ENCODE data around the gene ZNF862. TPM values are rescaled to one million over a fixed set of nuclear protein-coding genes. Genes with fewer than 3 reads are reported as not detected.

ZNF862 gene
- total RNA-seq, 1 experiment from 2014 or later = 17.7 TPM

DNA sequence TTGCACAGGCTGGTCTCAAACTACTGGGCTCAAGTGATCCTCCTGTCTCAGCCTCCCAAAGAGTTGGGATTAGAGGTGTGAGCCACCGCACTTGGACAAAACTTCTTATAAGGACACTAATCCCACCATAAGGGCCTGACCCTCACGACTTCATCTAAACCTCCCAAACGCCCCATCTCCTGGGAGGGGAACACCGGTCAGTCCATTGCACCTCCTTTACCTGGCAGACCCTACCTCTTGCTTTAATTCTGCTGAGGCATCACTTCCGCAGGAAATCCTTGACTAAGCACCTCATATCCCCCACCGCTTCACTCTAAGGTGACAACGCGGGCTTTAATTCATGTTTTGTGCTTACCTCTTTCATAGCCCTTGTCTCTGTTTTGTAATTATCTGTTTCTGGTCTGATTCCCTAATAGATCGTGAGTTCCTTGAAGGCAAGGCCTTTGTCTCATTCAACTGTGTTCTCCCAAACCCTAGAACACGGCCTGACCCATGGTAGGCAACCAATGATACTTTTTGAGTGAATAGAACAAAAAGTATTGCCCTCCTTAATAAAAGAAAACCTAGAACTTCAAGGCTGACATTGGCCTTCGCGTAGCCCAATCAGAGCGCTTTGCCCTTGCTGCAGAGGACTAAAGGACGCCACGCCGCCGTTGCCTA, 481 bp upstream of the ZNF862 start:
- no TSS peak for BruUV-seq (replicated peaks)

DNA sequence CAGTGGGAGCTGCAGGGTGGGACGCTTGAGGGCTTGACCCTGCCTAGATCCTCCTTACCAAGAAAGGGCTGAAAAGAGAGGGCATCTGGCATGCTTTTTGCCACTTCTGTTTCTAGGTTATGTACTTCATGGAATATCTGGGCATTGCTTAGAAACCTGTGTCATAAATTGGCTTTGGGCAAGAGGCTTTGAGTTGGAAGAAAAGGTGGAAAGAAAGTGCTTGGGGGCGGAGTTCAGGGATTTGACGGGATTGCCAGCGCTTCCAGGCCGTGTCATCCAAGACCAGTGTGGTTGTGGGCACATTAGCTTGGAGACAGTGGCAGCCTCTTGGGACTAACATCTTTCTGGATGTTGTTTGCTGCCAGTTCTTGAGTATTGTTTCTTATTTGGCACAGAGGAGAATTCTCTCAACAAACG, 825 bp downstream of the ZNF862 start:
- CTCF ChIA-PET = interaction anchor here (1.3 kb wide), 1 partner anchor 44 kb away, joined by 5 read pairs; no protein-coding TSS in a partner anchor
- Mint-ChIP-seq H3K27me3 (ENCODE audit: unreplicated experiment) (peaks cover 31% of the 10 kb centered on the region), H3K9me3 (ENCODE audit: low read depth, unreplicated experiment) (no peaks in the 10 kb centered on the region), H3K27ac (ENCODE audit: unreplicated experiment) (no peak overlapping the region), H3K4me1 (ENCODE audit: low read depth, unreplicated experiment) (peaks cover 6% of the 10 kb centered on the region), H3K36me3 (ENCODE audit: insufficient read depth, unreplicated experiment) (peaks cover 20% of the 10 kb centered on the region), H3K4me3 (ENCODE audit: low read depth, unreplicated experiment) (peak overlapping the region; percentile 80)
- DNase-seq = no peak
- BruUV-seq (replicated peaks) = no TSS peak
- TF ChIP-seq CTCF (IDR thresholded peaks at IDR 0.05; ENCODE audit: unreplicated experiment) = no peak
- intact Hi-C loops (cut with micrococcal nuclease; ENCODE audit: unreplicated experiment) = no loop called here

More for the DNA sequence above, 481 bp upstream of the ZNF862 start:
- Mint-ChIP-seq H3K4me3 (ENCODE audit: low read depth, unreplicated experiment) (peak overlapping the region; percentile 80), H3K27me3 (ENCODE audit: unreplicated experiment) (peaks cover 44% of the 10 kb centered on the region), H3K36me3 (ENCODE audit: insufficient read depth, unreplicated experiment) (peaks cover 20% of the 10 kb centered on the region), H3K9me3 (ENCODE audit: low read depth, unreplicated experiment) (no peaks in the 10 kb centered on the region), H3K4me1 (ENCODE audit: low read depth, unreplicated experiment) (peaks cover 6% of the 10 kb centered on the region), H3K27ac (ENCODE audit: unreplicated experiment) (peak overlapping the region; percentile 20)
- intact Hi-C loops (cut with micrococcal nuclease; ENCODE audit: unreplicated experiment) = no loop called here
- TF ChIP-seq CTCF (IDR thresholded peaks at IDR 0.05; ENCODE audit: unreplicated experiment) = no peak
- CTCF ChIA-PET = interaction anchor here (1.0 to 1.3 kb wide), 2 partner anchors 17 to 46 kb away, joined by 5 read pairs; no protein-coding TSS in a partner anchor
- DNase-seq = no peak

- no peak for TF ChIP-seq CTCF (IDR thresholded peaks at IDR 0.05; ENCODE audit: unreplicated experiment)
- peaks cover 6% of the 10 kb centered on the region for H3K4me1 Mint-ChIP-seq (ENCODE audit: low read depth, unreplicated experiment)
- intact Hi-C loops (cut with micrococcal nuclease; ENCODE audit: unreplicated experiment) = no loop called here
- CTCF ChIA-PET = interaction anchor here (0.6 to 0.9 kb wide), 2 partner anchors 195 to 1038 kb away, joined by 3 to 4 read pairs; no protein-coding TSS in a partner anchor
- H3K27me3 Mint-ChIP-seq (ENCODE audit: unreplicated experiment) = peaks cover 22% of the 10 kb centered on the region
- no peak overlapping the region for H3K4me3 Mint-ChIP-seq (ENCODE audit: low read depth, unreplicated experiment)
- no peak overlapping the region for H3K27ac Mint-ChIP-seq (ENCODE audit: unreplicated experiment)
- H3K9me3 Mint-ChIP-seq (ENCODE audit: low read depth, unreplicated experiment) = no peaks in the 10 kb centered on the region
- no peak for DNase-seq
- BruUV-seq (replicated peaks) = no TSS peak
- peaks cover 20% of the 10 kb centered on the region for H3K36me3 Mint-ChIP-seq (ENCODE audit: insufficient read depth, unreplicated experiment)
Measured at GRCh38 chr7:149839933-149840332, 1.8 kb downstream of the ZNF862 start.

GRCh38 chr7:149843566-149843965, 5.4 kb downstream of the ZNF862 start:
- Mint-ChIP-seq H3K4me1 (ENCODE audit: low read depth, unreplicated experiment) (no peaks in the 10 kb centered on the region), H3K9me3 (ENCODE audit: low read depth, unreplicated experiment) (no peaks in the 10 kb centered on the region), H3K27me3 (ENCODE audit: unreplicated experiment) (no peaks in the 10 kb centered on the region), H3K4me3 (ENCODE audit: low read depth, unreplicated experiment) (no peak overlapping the region), H3K36me3 (ENCODE audit: insufficient read depth, unreplicated experiment) (peaks cover 11% of the 10 kb centered on the region), H3K27ac (ENCODE audit: unreplicated experiment) (no peak overlapping the region)
- DNase-seq = no peak
- intact Hi-C loops (cut with micrococcal nuclease; ENCODE audit: unreplicated experiment) = no loop called here
- no peak for TF ChIP-seq CTCF (IDR thresholded peaks at IDR 0.05; ENCODE audit: unreplicated experiment)
- BruUV-seq (replicated peaks) = no TSS peak
- CTCF ChIA-PET = no interaction called here

Data from Calu3 (cell line).